ENCODE data around the gene ASPHD1. TPM values are rescaled to one million over a fixed set of nuclear protein-coding genes. Genes with fewer than 3 reads are reported as not detected.

ASPHD1 gene
- total and polyA plus RNA-seq, 5 donors from 2014 or later = not detected

DNA sequence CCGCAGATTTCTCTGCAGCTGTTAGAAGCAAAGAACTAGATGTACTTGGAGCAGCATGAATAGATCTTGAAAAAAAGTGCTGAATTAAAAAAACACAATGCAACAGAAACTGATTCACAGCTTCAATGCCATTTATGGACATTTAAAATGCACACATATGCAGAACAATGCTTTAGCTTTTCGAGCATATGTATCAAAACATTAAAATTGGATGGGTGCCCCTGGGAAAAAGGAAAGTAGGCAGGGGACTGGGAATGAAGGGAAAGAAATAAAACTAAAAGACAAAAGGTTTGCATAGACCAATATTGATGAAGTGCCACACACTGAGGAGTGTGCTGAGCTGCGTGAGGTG, 20.7 kb downstream of the ASPHD1 start:
- H3K9me3 ChIP-seq (ENCODE audit: control insufficient read depth in 2 of 2, low read length in 2 of 2) = no peaks in the 10 kb centered on the region
- H3K27ac ChIP-seq (ENCODE audit: insufficient read depth, low read length, poor library complexity, severe bottlenecking) = no peak overlapping the region
- H3K4me1 Mint-ChIP-seq = peaks cover 14 to 39% (median 30%) of the 10 kb centered on the region in 4 donors
- peaks cover 30% of the 10 kb centered on the region for H3K36me3 Mint-ChIP-seq
- H3K27ac Mint-ChIP-seq = peak overlapping the region in 2 of 3 donors; percentile 2 to 40
- DNase-seq (no peak), ATAC-seq (ENCODE audit: low read depth in 2 of 2) (no peak)
- peaks cover 18% of the 10 kb centered on the region for H3K4me1 ChIP-seq (ENCODE audit: control insufficient read depth, insufficient read depth, low read length, poor library complexity, severe bottlenecking)
- no peaks in the 10 kb centered on the region for H3K27me3 ChIP-seq (ENCODE audit: control insufficient read depth, insufficient read depth, low read length)
- no peaks in the 10 kb centered on the region for H3K9me3 Mint-ChIP-seq
- peak overlapping the region in 2 of 4 donors; percentile 11 to 66 for H3K4me3 Mint-ChIP-seq
- H3K36me3 ChIP-seq (ENCODE audit: control insufficient read depth, insufficient read depth, low read length) = peaks cover 53% of the 10 kb centered on the region
- no peaks in the 10 kb centered on the region for H3K27me3 Mint-ChIP-seq
- no peak overlapping the region for H3K4me3 ChIP-seq (ENCODE audit: low read depth, low read length)

- Histone ChIP-seq H3K27ac (ENCODE audit: insufficient read depth, low read length, poor library complexity, severe bottlenecking) (no peak overlapping the region), H3K27me3 (ENCODE audit: control insufficient read depth, insufficient read depth, low read length) (no peaks in the 10 kb centered on the region), H3K4me1 (ENCODE audit: control insufficient read depth, insufficient read depth, low read length, poor library complexity, severe bottlenecking) (peaks cover 27% of the 10 kb centered on the region), H3K4me3 (ENCODE audit: low read depth, low read length) (no peak overlapping the region), H3K36me3 (ENCODE audit: control insufficient read depth, insufficient read depth, low read length) (peaks cover 42% of the 10 kb centered on the region), H3K9me3 (ENCODE audit: control insufficient read depth in 2 of 2, low read length in 2 of 2) (no peaks in the 10 kb centered on the region)
- Mint-ChIP-seq H3K27ac (peak overlapping the region; percentile 46 to 69 (median 60)), H3K9me3 (no peaks in the 10 kb centered on the region), H3K4me1 (peaks cover 24 to 52% (median 35%) of the 10 kb centered on the region in 4 donors), H3K36me3 (peaks cover 25% of the 10 kb centered on the region), H3K4me3 (peak overlapping the region in 1 of 4 donors; percentile 81), H3K27me3 (no peaks in the 10 kb centered on the region)
- DNase-seq = no peak
- ATAC-seq (ENCODE audit: low read depth in 2 of 2) = no peak
Measured at GRCh38 chr16:29922326-29922725, 22.0 kb downstream of the ASPHD1 start.

- no peak for ATAC-seq (ENCODE audit: low read depth in 2 of 2)
Measured at GRCh38 chr16:29922986-29923501, 22.8 kb downstream of the ASPHD1 start.

GRCh38 chr16:29925105-29925756, 24.9 kb downstream of the ASPHD1 start:
- DNase-seq = no peak
- peak overlapping the region; percentile 92 to 100 (median 96) for H3K4me3 Mint-ChIP-seq
- H3K27ac ChIP-seq (ENCODE audit: insufficient read depth, low read length, poor library complexity, severe bottlenecking) = peak overlapping the region; percentile 77

More at GRCh38 chr16:29922986-29923501, 22.8 kb downstream of the ASPHD1 start:
- no peaks in the 10 kb centered on the region for H3K9me3 Mint-ChIP-seq
- Histone ChIP-seq H3K4me3 (ENCODE audit: low read depth, low read length) (no peak overlapping the region), H3K27me3 (ENCODE audit: control insufficient read depth, insufficient read depth, low read length) (no peaks in the 10 kb centered on the region), H3K4me1 (ENCODE audit: control insufficient read depth, insufficient read depth, low read length, poor library complexity, severe bottlenecking) (peaks cover 27% of the 10 kb centered on the region), H3K9me3 (ENCODE audit: control insufficient read depth in 2 of 2, low read length in 2 of 2) (no peaks in the 10 kb centered on the region), H3K27ac (ENCODE audit: insufficient read depth, low read length, poor library complexity, severe bottlenecking) (no peak overlapping the region), H3K36me3 (ENCODE audit: control insufficient read depth, insufficient read depth, low read length) (peaks cover 39% of the 10 kb centered on the region)
- peak overlapping the region; percentile 21 to 81 (median 40) for H3K4me3 Mint-ChIP-seq
- DNase-seq = no peak
- H3K36me3 Mint-ChIP-seq = peaks cover 25% of the 10 kb centered on the region
- H3K27me3 Mint-ChIP-seq = no peaks in the 10 kb centered on the region
- H3K4me1 Mint-ChIP-seq = peaks cover 24 to 58% (median 35%) of the 10 kb centered on the region in 4 donors
- peak overlapping the region in 1 of 3 donors; percentile 69 for H3K27ac Mint-ChIP-seq

DNA sequence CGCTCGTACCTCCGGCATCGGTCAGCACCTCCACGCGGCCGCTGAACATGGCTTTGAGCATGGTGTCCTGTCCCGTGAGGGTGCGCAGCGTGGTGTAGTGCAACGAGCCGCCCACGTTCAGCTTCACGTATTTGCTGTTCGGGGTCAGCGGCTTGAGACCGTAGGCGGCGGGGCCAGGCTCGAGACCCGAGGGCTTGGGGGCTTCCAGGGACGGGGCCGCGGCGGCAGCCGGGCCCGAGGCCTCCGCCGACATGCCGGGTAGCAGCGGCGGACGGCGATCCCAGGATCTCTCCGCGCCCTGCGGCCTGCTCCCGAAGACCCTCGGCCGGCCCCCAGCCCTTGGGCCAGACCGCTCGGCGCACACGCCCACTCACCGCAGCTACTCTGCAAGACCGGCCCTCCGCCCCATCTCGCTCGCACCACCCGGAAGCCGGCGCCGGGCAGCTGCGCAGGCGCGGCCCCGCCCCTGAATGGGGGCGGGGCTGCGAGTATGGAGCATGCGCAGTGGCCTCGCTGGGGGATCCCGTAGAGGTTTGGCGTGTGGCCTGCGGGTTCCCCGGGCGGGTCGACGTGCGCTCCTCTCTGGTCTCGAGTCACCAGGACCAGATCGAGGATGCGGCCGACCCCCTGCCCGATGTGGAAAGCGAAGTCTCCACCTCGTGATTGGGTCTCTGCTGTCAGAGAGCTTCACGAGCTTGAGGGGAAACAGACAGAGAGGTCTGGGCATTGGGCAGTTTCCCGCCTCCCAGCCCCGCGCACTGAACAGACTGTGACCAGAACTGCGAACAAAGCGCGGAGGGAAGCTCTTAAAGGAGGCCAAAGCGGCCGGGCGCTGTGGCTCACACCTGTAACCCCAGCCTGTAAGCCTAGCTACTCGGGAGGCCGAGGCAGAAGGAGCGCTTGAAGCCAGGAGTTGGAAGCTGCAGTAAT, 25.8 kb downstream of the ASPHD1 start, which contains the start of gene KCTD13:
Gene KCTD13, minus strand, starts transcription at position 446 of the 930 bp plus-strand sequence. Its CDS starts 193 bp downstream, at position 253.
- no peaks in the 10 kb centered on the region for H3K27me3 Mint-ChIP-seq
- no peaks in the 10 kb centered on the region for H3K9me3 Mint-ChIP-seq
- DNase-seq (peak; percentile 82 to 91 (median 85)), ATAC-seq (ENCODE audit: low read depth in 2 of 2) (peak; percentile 81 to 91)
- H3K4me3 ChIP-seq (ENCODE audit: low read depth, low read length) = peak within 1 kb of the TSS; percentile 82
- peaks cover 14 to 52% (median 29%) of the 10 kb centered on the region in 4 donors for H3K4me1 Mint-ChIP-seq
- peaks cover 27% of the 10 kb centered on the region for H3K4me1 ChIP-seq (ENCODE audit: control insufficient read depth, insufficient read depth, low read length, poor library complexity, severe bottlenecking)
- H3K27ac ChIP-seq (ENCODE audit: insufficient read depth, low read length, poor library complexity, severe bottlenecking) = peak within 1 kb of the TSS; percentile 77
- H3K9me3 ChIP-seq (ENCODE audit: control insufficient read depth in 2 of 2, low read length in 2 of 2) = no peaks in the 10 kb centered on the region
- peak within 1 kb of the TSS; percentile 86 to 97 (median 95) for H3K27ac Mint-ChIP-seq
- peaks cover 19% of the 10 kb centered on the region for H3K36me3 ChIP-seq (ENCODE audit: control insufficient read depth, insufficient read depth, low read length)
- peaks cover 12% of the 10 kb centered on the region for H3K36me3 Mint-ChIP-seq
- peak within 1 kb of the TSS; percentile 92 to 100 (median 96) for H3K4me3 Mint-ChIP-seq
- H3K27me3 ChIP-seq (ENCODE audit: control insufficient read depth, insufficient read depth, low read length) = no peaks in the 10 kb centered on the region

More at GRCh38 chr16:29925105-29925756, 24.9 kb downstream of the ASPHD1 start:
- Histone ChIP-seq H3K9me3 (ENCODE audit: control insufficient read depth in 2 of 2, low read length in 2 of 2) (no peaks in the 10 kb centered on the region), H3K4me1 (ENCODE audit: control insufficient read depth, insufficient read depth, low read length, poor library complexity, severe bottlenecking) (peaks cover 27% of the 10 kb centered on the region), H3K27me3 (ENCODE audit: control insufficient read depth, insufficient read depth, low read length) (no peaks in the 10 kb centered on the region), H3K4me3 (ENCODE audit: low read depth, low read length) (peak overlapping the region; percentile 82), H3K36me3 (ENCODE audit: control insufficient read depth, insufficient read depth, low read length) (peaks cover 26% of the 10 kb centered on the region)
- Mint-ChIP-seq H3K27ac (peak overlapping the region; percentile 86 to 93 (median 90)), H3K4me1 (peaks cover 22 to 60% (median 35%) of the 10 kb centered on the region in 4 donors), H3K27me3 (no peaks in the 10 kb centered on the region), H3K9me3 (no peaks in the 10 kb centered on the region), H3K36me3 (peaks cover 20% of the 10 kb centered on the region)
- no peak for ATAC-seq (ENCODE audit: low read depth in 2 of 2)

GRCh38 chr16:29926711-29927052, 26.4 kb downstream of the ASPHD1 start:
- Mint-ChIP-seq H3K9me3 (no peaks in the 10 kb centered on the region), H3K4me3 (peak overlapping the region; percentile 92 to 97 (median 95)), H3K27me3 (no peaks in the 10 kb centered on the region), H3K36me3 (peaks cover 10% of the 10 kb centered on the region), H3K4me1 (peaks cover 10 to 48% (median 26%) of the 10 kb centered on the region in 4 donors), H3K27ac (peak overlapping the region; percentile 80 to 95 (median 81))
- no peak for DNase-seq
- ATAC-seq (ENCODE audit: low read depth in 2 of 2) = no peak
- Histone ChIP-seq H3K36me3 (ENCODE audit: control insufficient read depth, insufficient read depth, low read length) (peaks cover 13% of the 10 kb centered on the region), H3K4me3 (ENCODE audit: low read depth, low read length) (peak overlapping the region; percentile 67), H3K4me1 (ENCODE audit: control insufficient read depth, insufficient read depth, low read length, poor library complexity, severe bottlenecking) (peaks cover 27% of the 10 kb centered on the region), H3K27me3 (ENCODE audit: control insufficient read depth, insufficient read depth, low read length) (no peaks in the 10 kb centered on the region), H3K9me3 (ENCODE audit: control insufficient read depth in 2 of 2, low read length in 2 of 2) (no peaks in the 10 kb centered on the region), H3K27ac (ENCODE audit: insufficient read depth, low read length, poor library complexity, severe bottlenecking) (peak overlapping the region; percentile 77)

DNA sequence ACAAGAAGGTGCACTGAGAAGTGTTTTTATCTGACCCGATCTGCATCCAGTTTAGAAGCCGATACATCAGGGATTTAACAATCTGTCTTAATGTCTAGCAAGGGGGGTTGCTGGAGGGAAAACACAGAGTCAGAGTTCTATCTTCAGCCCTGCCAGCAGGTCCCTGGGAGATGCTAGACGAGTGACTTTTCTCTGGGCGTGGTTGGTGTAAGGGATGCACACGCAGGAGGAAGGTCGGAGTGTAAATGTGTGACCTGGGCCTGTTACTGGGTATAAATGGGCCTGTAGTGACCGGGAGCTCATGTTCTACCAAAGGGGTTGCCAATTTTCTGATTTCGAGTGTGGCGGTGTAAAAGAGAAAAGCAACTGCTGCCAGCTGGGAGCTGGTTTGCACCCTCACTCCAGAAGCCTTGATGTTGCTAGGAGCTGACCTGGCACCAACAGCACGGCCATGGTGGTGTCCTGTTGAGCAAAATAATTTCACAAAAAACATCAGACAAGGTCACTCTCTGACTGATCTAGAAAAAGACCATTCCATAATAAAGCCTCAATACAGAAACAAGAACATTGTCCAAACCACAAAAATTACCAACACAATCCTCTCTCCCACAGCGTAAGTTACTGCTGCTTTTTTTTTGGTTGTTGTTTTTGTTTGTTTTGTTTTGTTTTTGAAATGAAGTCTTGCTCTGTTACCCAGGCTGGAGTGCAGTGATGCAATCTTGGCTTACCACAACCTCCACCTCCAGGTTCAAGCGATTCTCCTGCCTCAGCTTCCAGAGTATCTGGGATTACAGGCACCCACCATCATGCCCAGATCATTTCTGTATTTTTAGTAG, 27.0 kb downstream of the ASPHD1 start:
- H3K36me3 Mint-ChIP-seq = peaks cover 9% of the 10 kb centered on the region
- Histone ChIP-seq H3K36me3 (ENCODE audit: control insufficient read depth, insufficient read depth, low read length) (peaks cover 9% of the 10 kb centered on the region), H3K9me3 (ENCODE audit: control insufficient read depth in 2 of 2, low read length in 2 of 2) (no peaks in the 10 kb centered on the region), H3K27ac (ENCODE audit: insufficient read depth, low read length, poor library complexity, severe bottlenecking) (no peak overlapping the region), H3K4me3 (ENCODE audit: low read depth, low read length) (peak overlapping the region; percentile 67), H3K4me1 (ENCODE audit: control insufficient read depth, insufficient read depth, low read length, poor library complexity, severe bottlenecking) (peaks cover 27% of the 10 kb centered on the region), H3K27me3 (ENCODE audit: control insufficient read depth, insufficient read depth, low read length) (no peaks in the 10 kb centered on the region)
- peaks cover 10 to 48% (median 25%) of the 10 kb centered on the region in 4 donors for H3K4me1 Mint-ChIP-seq
- ATAC-seq (ENCODE audit: low read depth in 2 of 2) (no peak), DNase-seq (no peak)
- H3K27ac Mint-ChIP-seq = peak overlapping the region; percentile 80 to 95 (median 81)
- no peaks in the 10 kb centered on the region for H3K9me3 Mint-ChIP-seq
- H3K27me3 Mint-ChIP-seq = peaks cover 3% of the 10 kb centered on the region
- peak overlapping the region; percentile 92 to 97 (median 95) for H3K4me3 Mint-ChIP-seq
